Fibroblast of the aortic adventitia (primary cell): ENCODE results near the gene TGM1. TPM values are rescaled to one million over a fixed set of nuclear protein-coding genes. Genes with fewer than 3 reads are reported as not detected.

Source experiments
- DNase-seq: peaks from one replicate; pipeline ENCODE4 v3.0.0-alpha.2; 2010; ENCODE audit warnings: low read depth
- H3K4me3 ChIP-seq: 2 replicates; pipeline ENCODE4 v1.5.1; 2011; ENCODE audit warnings: low read depth, mild to moderate bottlenecking, control low read depth, low read length, moderate library complexity
- total RNA-seq: library from RNA; depleted of rRNA; stranded (reverse); fragments of >200 nt; gene quantifications from 2 replicates; pipeline ENCODE4 v1.2.3, GENCODE V29; 2012; ENCODE audit warnings: low replicate concordance
- TF ChIP-seq, protein P1 (sequence below): IDR thresholded peaks from 2 replicates; pipeline ENCODE4 v1.5.1; 2011; ENCODE audit warnings: mild to moderate bottlenecking, low read length, control low read depth, inconsistent platforms; ENCODE audit not compliant: insufficient read depth

TGM1 gene
- total RNA-seq, 1 donor = 0.36 TPM

DNA sequence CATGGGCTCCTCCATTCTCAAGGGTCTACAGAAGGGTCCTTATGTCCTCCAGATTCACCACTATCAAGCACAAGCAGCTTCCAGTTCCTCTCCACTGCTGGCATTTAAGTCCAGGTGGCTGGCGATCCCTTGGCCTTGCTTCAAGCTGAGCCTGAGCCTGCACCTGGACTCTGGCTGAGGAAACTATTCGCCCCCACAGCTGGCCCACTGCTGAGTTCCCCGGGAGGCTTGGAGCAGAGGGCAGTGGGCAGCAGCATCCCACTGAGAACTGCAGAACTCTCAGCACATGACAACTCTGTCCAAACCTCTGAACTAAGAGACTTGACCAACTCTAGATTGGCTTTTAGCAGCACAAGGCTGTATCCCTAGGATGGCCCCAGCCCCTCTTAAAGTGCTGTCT is 19.8 kb upstream of the TGM1 start:
- H3K4me3 ChIP-seq = no peak overlapping the region
- TF ChIP-seq, protein P1, sequence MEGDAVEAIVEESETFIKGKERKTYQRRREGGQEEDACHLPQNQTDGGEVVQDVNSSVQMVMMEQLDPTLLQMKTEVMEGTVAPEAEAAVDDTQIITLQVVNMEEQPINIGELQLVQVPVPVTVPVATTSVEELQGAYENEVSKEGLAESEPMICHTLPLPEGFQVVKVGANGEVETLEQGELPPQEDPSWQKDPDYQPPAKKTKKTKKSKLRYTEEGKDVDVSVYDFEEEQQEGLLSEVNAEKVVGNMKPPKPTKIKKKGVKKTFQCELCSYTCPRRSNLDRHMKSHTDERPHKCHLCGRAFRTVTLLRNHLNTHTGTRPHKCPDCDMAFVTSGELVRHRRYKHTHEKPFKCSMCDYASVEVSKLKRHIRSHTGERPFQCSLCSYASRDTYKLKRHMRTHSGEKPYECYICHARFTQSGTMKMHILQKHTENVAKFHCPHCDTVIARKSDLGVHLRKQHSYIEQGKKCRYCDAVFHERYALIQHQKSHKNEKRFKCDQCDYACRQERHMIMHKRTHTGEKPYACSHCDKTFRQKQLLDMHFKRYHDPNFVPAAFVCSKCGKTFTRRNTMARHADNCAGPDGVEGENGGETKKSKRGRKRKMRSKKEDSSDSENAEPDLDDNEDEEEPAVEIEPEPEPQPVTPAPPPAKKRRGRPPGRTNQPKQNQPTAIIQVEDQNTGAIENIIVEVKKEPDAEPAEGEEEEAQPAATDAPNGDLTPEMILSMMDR = no peak
- DNase-seq = no peak

DNA sequence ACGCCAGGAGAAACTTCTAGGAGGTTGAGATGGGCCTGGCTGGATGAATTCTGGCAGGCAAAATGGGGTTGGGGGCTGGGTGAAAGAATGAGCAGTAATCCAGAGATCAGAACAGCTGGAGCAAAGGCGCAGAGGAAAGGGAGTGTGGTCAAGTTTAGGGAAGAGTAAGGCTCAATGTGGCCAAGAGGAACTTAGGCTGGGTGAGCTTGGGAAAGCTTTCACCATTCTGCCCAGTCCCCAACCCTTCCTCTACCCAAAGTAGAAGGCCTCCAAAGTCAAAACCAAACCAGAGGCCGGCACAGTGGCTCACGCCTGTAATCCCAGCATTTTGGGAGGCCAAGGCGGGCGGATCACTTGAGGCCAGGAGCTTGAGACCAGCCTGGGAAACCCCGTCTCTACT is 18.7 kb upstream of the TGM1 start:
- no peak overlapping the region for H3K4me3 ChIP-seq
- DNase-seq = no peak
- TF ChIP-seq, protein P1 = no peak

DNA sequence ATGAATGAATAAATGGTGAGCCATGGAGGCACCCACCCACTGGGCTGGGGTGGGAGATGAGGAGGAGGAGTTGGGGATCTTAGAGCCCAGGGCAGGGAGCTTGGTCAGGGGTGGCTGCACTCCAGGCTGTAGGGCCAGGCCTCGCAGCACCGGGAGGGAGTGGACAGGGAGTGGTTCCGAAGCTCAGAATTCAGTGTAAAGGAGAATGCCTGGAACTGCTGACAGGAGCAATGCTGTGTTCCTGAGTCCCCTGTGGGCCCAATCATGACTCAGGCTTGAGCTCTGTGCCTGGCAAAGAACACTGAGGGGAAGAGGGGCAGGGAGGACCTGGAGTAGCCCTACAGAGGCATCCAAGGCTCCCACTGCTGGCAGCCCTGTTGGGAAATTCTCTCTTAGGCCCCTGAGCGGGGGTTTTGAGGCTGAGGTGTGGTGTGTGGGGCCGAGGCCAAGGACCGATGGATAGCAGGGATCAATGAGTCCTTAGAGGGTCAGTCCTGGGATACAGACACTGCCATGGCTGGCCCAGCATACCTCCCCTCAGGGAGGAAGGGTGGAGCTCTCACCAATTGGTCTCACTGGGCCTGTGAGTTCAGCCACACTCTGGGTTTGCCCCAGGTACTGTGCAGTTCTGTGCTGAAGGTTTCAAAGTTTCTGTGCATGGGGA is 18.0 kb upstream of the TGM1 start:
- DNase-seq = peak; percentile 57
- H3K4me3 ChIP-seq = no peak overlapping the region
- TF ChIP-seq, protein P1 = no peak

DNA sequence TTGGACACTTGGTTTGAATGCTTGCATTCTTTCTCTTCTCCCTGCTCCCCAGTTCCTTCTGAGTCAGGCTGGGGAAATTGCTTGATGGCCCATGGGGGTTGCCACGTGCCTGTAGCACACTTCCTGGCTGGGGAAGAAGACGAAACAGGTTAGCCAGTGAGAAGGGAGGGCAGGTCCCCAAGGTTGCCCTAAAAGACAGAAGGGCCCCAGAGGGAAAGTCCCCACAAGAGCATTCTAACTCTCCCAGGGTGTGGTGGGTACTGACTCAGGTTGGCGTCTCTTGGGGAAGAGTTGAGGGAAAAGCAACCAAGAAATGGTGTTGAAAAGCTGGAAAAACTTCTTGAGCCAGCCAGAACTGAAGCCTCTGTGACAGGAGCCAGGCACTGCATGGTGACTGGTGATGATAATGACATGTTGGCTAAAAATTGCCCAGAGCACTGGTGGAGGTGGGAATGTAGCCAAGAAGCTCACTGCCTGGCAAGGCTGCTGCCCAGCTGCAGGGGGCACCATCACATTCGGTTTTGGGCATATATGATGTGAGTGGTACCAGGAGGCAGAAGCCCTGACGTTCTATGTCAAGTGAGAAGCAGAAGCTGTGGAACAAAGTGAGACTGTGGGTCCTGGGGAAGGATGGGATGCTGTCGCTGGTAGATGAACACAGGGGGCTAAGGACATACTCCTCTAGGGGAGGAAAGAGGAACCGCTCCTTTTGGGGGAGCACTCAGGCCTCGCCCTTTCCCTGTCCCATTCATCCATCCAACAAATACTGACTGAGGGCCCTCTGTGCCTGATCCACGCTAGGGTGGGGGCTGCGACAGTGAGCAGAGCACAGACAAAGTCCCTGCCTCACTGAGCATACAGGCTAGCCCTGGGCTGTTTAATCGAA is 16.6 kb upstream of the TGM1 start:
- TF ChIP-seq, protein P1 = no peak
- no peak for DNase-seq
- H3K4me3 ChIP-seq = no peak overlapping the region

DNA sequence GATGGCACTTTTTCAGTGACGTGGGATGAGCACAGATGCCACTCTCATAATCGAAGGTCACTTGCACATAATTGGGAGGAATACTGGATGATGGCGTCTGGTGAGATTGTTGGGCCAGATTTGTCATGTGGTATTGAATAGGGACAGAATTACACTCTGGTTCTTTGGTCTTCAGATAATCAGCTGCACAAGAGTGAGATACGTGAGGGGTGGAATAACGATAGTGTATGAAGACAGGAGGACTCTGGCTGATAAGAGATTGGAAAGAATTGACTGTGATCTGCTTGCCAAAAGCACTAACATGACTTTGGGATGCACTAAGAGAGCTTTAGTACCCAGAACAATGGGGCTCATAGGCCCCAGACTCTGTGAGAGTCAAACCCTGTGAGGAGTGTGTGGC is 15.4 kb upstream of the TGM1 start:
- H3K4me3 ChIP-seq = no peak overlapping the region
- no peak for DNase-seq
- TF ChIP-seq, protein P1 = no peak

DNA sequence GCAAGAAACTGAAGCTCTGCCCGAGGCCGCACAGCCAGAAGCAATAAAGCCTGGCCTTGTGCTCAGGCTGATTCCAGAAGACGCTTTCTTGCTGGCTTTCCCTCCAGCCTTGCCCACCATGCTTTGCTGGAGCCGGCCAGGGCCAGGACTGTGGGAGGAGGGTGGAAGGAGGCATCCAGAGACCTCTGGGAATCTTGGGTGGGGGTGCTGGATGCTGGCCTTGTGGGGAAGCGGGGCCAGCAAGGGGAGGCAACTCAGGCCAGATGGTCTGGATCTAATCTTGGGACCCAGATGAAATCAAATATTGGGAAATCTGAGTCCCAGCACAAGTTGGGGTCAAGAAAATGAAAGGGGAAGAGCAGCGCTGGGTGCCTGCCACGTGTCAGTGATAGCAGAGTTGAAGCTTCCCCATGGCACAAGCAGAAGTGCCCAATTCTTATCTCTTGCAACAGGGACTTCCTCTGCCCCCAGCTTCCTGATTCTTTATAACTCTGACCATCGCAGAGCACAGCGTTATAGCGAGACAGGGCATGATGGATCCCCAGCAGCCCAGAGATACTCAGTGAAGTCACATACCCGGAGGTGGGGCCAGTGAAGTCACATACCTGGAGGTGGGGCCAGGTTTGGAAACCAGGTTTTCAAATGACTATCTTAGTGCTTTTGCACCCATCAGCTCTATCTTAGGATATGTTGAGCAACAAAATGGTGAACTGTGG is 14.8 kb upstream of the TGM1 start:
- no peak for DNase-seq

More for the DNA sequence above, 14.8 kb upstream of the TGM1 start:
- TF ChIP-seq, protein P1 = no peak
- H3K4me3 ChIP-seq = no peak overlapping the region
